Parathyroid adenoma (tissue), 2 donors: ENCODE data around the gene CDC34.
A peak's percentile ranks its signal among the peaks of the same experiment; 100 is the strongest.

ENCODE experiments used
- H2AFZ ChIP-seq: fragments of 300-600 bp; sonication (generic); one replicate; pipeline ENCODE4 v1.7.0; 2017; ENCODE audit warnings: antibody characterized with exemption, mild to moderate bottlenecking
- H3K27ac ChIP-seq: fragments of 300-600 bp; sonication (generic); one replicate; pipeline ENCODE4 v1.7.0; 2017
- H3K27me3 ChIP-seq: fragments of 300-600 bp; sonication (generic); one replicate; pipeline ENCODE4 v1.7.0; 2017; ENCODE audit warnings: low read length; ENCODE audit not compliant: control insufficient read depth, insufficient read depth
- H3K36me3 ChIP-seq: fragments of 300-600 bp; sonication (generic); one replicate; pipeline ENCODE4 v1.7.0; 2017; ENCODE audit warnings: low read length; ENCODE audit not compliant: control insufficient read depth, insufficient read depth
- H3K4me1 ChIP-seq: fragments of 300-600 bp; sonication (generic); one replicate; pipeline ENCODE4 v1.7.0; 2017; ENCODE audit warnings: control low read depth
- H3K4me2 ChIP-seq: fragments of 300-600 bp; sonication (generic); one replicate; pipeline ENCODE4 v1.7.0; 2017; ENCODE audit warnings: low read length
- H3K4me3 ChIP-seq: fragments of 300-600 bp; sonication (generic); one replicate; pipeline ENCODE4 v1.7.0; 2017; ENCODE audit warnings: low read depth, low read length
- H3K79me2 ChIP-seq: fragments of 300-600 bp; sonication (generic); one replicate; pipeline ENCODE4 v1.7.0; 2017; ENCODE audit warnings: control low read depth
- H3K9ac ChIP-seq: fragments of 300-600 bp; sonication (generic); one replicate; pipeline ENCODE4 v1.7.0; 2017; ENCODE audit warnings: mild to moderate bottlenecking
- H3K9me3 ChIP-seq: fragments of 300-600 bp; sonication (generic); one replicate; pipeline ENCODE4 v1.7.0; 2017; ENCODE audit warnings: low read length; ENCODE audit not compliant: control insufficient read depth
- CTCF ChIP-seq: fragments of 300-600 bp; sonication (generic); IDR thresholded peaks from one replicate; pipeline ENCODE4 v1.7.0; 2017; ENCODE audit warnings: antibody characterized with exemption, mild to moderate bottlenecking
- donor health status: primary hyperparathyroidism.

CDC34 gene

GRCh38 chr19:506404-507285, 24.9 kb upstream of the CDC34 start:
- no peak overlapping the region for H3K9ac ChIP-seq
- H3K79me2 ChIP-seq, result peaks cover 8% of the 10 kb centered on the region
- H3K4me1 ChIP-seq, result peaks cover 3% of the 10 kb centered on the region
- no peaks in the 10 kb centered on the region for H3K27me3 ChIP-seq
- H3K4me3 ChIP-seq, result peak overlapping the region; percentile 97
- H3K9me3 ChIP-seq, result no peaks in the 10 kb centered on the region
- no peaks in the 10 kb centered on the region for H3K36me3 ChIP-seq
- peak overlapping the region; percentile 73 for H3K4me2 ChIP-seq
- H3K27ac ChIP-seq, result peak overlapping the region; percentile 94
- H2AFZ ChIP-seq, result peak overlapping the region; percentile 98
- peak; percentile 96 for TF ChIP-seq CTCF

DNA sequence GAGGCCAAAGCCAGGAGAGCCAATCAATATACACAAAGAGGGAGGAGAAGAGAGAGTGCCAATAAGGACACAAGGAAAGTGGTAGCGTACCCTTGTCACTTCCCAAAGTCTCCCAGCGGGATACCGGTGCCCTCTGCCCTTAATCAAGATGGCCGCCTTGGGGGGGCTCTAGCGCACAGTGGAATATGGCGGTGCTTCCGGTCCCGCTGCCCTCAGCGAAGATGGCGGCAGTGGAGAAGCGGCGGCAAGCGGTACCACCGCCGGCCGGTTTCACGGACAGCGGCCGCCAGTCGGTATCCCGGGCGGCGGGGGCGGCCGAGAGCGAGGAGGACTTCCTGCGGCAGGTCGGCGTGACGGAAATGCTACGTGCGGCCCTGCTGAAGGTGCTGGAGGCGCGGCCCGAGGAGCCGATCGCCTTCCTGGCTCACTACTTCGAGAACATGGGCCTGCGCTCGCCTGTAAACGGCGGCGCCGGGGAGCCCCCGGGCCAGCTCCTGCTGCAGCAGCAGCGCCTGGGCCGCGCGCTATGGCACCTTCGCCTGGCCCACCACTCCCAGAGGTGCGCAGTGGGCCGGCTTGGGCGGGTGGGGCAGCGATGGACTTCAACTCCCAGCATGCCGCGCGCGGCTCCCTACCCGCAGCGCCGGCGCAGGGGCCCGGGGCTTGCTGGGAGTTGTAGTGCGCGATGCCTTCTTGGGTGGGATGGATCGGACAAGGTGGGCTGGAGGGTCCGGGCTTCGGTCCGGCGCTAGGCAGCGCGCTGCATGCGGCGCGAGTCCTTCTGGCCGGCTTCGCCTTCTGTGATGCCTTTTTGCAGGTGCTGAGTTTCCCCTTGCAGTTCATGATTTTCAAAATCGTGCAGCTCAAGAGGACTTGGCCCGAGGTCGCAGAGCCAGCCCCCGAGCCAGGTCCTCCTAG, 24.0 kb upstream of the CDC34 start, which contains the start of gene TPGS1:
Gene TPGS1 (plus strand): TSS at position 212 of the 918 bp plus-strand sequence. CDS start 10 bp downstream, at position 222.
- H3K36me3 ChIP-seq, result no peaks in the 10 kb centered on the region
- peak within 1 kb of the TSS; percentile 97 for H3K4me2 ChIP-seq
- peak within 1 kb of the TSS; percentile 98 for H2AFZ ChIP-seq
- peak within 1 kb of the TSS; percentile 89 for H3K9ac ChIP-seq
- peaks cover 8% of the 10 kb centered on the region for H3K79me2 ChIP-seq
- no peak for TF ChIP-seq CTCF
- H3K4me3 ChIP-seq, result peak within 1 kb of the TSS; percentile 97
- H3K9me3 ChIP-seq, result no peaks in the 10 kb centered on the region
- peak within 1 kb of the TSS; percentile 94 for H3K27ac ChIP-seq
- H3K4me1 ChIP-seq, result peaks cover 3% of the 10 kb centered on the region
- H3K27me3 ChIP-seq, result no peaks in the 10 kb centered on the region

DNA sequence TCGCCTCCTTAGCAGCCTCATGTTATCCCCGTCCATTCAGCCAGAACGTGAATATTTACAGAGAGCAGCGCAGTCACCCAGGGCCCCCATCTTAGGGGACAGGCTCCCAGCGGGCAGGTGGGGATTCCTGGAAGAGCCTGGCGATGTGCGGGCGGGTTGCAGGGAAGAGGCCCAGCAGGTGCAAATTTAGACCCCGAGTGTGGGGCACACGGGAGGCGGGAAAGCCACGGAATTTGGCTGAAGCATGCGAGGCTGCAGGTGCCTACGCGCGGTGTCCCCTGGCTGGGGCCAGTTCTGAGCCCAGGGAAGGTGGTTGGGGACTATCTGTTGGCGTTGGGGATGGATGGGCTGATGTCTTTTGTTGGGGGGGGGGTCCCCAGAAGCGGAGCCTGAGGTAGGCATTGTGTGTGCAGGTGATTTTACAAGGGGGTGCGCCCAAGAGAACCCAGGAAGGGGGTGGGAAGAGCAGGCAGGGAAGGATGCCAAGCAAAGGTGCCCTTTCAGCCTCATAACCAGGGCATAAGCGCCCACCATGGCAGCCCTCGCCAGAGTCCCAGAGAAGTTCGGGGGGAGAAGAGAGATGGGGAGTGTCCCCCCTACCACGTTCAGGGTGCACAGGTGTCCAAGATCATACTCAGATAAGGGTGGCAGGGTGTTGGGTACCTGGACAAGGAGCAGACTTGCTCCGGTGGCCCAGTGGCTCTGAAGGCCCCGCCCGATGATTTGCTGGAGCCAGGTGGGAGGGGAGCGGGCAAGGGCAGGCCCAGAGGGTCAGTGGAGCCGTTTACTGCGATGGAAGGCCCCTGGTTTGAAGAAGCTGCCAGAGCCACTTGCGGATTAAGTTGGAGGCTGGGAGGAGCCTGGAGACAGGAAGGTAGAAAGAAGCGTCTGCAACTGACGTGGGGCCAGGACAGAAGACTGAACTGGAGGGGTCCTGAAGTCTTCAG, 23.1 kb upstream of the CDC34 start:
- no peak for TF ChIP-seq CTCF
- H3K4me1 ChIP-seq, result peaks cover 3% of the 10 kb centered on the region
- H3K36me3 ChIP-seq, result no peaks in the 10 kb centered on the region
- peaks cover 8% of the 10 kb centered on the region for H3K79me2 ChIP-seq
- peak overlapping the region; percentile 98 for H2AFZ ChIP-seq
- H3K4me3 ChIP-seq, result peak overlapping the region; percentile 97
- no peak overlapping the region for H3K27ac ChIP-seq
- H3K9me3 ChIP-seq, result no peaks in the 10 kb centered on the region
- H3K9ac ChIP-seq, result no peak overlapping the region
- H3K27me3 ChIP-seq, result no peaks in the 10 kb centered on the region
- peak overlapping the region; percentile 97 for H3K4me2 ChIP-seq

DNA sequence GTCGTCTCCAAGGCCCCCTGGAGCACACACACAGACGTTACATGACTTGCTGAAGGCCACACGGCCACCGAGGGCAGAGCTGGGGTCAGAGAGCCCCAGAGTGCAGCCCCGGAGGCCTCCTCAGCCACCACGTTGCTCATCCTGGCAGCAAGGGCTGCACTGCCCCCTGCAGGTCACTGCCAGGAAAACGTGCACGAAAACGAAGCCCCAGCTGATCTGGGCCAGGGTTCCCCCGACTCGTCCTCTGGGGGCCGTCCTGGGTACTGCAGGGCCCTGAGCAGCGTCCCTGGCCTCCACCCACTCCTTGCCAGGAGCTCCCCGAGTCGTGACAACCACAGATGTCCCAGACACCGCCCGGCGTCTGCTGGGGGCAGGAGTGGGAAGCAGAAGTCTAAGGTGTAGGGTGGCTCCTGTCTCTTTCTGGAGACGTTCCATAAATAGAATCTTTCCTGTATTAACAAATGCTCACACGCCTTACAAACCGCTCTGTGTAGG, 20.9 kb upstream of the CDC34 start:
- no peaks in the 10 kb centered on the region for H3K36me3 ChIP-seq
- H3K27me3 ChIP-seq, result no peaks in the 10 kb centered on the region
- H3K4me2 ChIP-seq, result peak overlapping the region; percentile 34
- TF ChIP-seq CTCF, result peak; percentile 87
- no peak overlapping the region for H2AFZ ChIP-seq
- no peak overlapping the region for H3K9ac ChIP-seq
- no peaks in the 10 kb centered on the region for H3K9me3 ChIP-seq
- no peak overlapping the region for H3K4me3 ChIP-seq
- peaks cover 8% of the 10 kb centered on the region for H3K79me2 ChIP-seq
- H3K27ac ChIP-seq, result peak overlapping the region; percentile 39
- H3K4me1 ChIP-seq, result peaks cover 3% of the 10 kb centered on the region
